ENCODE measurements around the gene SV2C. TPM values are rescaled to one million over a fixed set of nuclear protein-coding genes. Genes with fewer than 3 reads are reported as not detected.
"Not testable (repeated sequence)": the region's sequence is repeated elsewhere in the genome, so short reads cannot be mapped to it uniquely, and the experiment has no call there.

Gene SV2C
- total RNA-seq, 1 experiment from 2014 or later, result 0.85 TPM

DNA sequence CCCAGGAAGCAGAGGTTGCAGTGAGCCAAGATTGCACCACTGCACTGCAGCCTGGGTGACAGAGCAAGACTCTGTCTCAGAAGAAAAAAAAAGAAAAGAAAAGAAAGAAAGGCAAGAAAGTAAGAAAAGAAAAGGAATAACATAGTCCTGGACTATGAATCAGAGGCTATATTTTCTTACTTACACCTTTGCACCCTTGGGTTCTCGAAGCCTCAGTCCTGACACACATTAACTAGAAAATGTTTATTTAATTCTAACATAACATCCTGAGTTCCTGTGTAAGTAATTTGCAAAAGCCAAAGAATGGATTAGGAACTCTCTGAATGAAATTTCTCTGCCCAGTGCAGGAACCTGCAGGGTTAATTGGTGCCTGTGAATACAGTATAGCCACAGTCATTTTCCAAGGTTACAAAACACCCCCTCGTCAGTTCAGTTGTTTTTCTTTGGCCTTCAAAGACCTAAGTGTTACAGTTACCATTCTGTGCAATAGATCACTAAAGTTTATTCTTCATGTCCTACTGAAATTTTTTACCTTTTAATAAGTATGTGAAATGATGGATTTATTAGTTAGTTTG is 147.6 kb downstream of the SV2C start:
- no peak for DNase-seq (ENCODE audit: low spot score)
- in situ Hi-C loops (cut with HindIII; ENCODE audit: low sequenced_read_pairs), result no loop called here

DNA sequence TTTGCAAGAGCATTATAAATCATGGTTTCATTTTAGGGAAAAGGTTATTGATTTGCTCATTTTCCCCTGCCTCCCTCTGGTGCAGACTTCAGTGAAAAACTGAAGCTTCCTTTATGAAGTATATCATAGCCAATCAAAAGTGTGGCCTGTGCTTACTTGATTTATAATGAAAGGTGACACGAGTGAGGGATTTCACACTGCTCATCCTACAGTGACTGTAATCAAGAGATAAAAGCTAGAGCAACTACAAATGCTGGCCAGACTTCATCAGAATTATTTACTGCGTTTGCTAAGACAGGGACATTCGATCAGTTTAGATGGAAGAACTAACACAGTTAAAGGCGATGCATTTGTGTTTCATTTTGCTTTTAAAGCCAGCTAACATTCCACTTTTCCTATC is 151.5 kb downstream of the SV2C start:
- in situ Hi-C loops (cut with HindIII; ENCODE audit: low sequenced_read_pairs), result no loop called here
- DNase-seq (ENCODE audit: low spot score), result no peak

DNA sequence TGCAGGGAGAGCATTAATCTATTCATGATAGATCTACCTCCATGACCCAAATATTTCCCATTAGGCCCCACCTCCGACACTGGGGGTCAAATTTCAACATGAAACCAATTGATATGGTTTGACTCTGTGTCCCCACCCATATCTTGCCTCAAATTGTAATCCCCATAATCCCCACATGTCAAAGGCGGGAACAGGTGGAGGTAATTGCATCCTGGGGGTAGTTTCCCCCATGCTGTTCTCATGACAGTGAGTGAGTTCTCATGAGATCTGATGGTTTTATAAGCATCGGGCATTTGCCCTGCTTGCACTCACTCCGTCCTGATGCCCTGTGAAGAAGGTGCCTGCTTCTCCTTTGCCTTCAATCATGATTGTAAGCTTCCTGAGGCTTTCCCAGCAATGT is 153.5 kb downstream of the SV2C start:
- in situ Hi-C loops (cut with HindIII; ENCODE audit: low sequenced_read_pairs), result no loop called here
- DNase-seq (ENCODE audit: low spot score), result no peak

DNA sequence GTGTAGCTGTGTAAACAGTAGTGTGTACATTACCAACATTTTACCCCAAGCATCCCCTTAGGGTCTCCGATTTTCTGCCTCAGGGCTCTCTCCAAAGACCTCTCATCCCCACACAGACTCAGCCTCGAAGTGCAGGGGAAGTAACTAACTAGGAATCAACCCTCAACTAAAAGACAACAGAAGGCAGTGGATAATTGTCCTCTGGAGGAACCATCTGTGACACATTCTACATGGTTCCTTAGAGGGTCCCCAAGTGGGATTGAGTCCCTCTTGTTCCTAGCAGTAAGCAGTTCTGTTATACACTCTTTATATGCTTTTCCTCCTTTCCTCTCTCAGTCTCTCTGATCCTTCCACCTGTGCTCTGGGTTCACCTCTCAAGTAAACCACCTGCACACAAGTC is 157.2 kb downstream of the SV2C start:
- no peak for DNase-seq (ENCODE audit: low spot score)
- in situ Hi-C loops (cut with HindIII; ENCODE audit: low sequenced_read_pairs), result no loop called here

DNA sequence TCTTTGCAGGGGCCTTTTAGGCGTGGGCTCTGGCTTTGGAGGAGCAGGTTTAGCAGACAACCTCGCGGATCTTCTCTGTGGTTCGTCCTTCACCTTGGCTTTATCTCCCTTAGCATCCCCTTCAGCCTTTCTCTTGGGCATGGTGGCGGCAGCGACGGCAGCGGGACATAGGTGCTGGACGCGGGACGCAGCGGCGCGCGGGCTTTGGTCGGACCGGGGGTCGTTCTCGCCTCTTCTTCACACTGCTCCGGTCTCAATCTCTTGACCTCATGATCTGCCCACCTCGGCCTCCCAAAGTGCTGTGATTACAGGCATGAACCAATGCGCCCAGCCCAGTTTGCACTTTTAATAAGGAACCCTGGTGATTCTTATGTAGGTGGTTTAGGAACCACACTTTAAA is 159.0 kb downstream of the SV2C start:
- in situ Hi-C loops (cut with HindIII; ENCODE audit: low sequenced_read_pairs); DNase-seq (ENCODE audit: low spot score): not testable (repeated sequence)

DNA sequence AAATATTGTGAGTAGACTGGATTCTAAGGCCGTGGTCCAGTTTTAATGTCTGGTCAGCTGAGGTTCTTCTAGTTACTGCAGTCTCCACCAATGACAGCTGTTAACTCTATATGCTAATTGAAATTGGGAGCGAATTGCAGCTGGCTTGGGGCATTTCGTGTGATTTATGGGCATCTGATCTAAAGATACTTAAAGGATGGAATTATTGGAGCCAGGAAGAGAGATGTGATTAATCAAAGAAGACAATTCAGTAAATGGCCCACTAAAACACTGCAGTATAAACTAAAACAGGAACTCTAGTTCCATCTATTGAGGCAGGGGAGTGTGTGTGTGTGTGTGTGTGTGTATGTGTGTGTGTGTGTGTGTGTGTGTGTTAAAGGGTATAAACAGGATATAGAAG is 162.4 kb downstream of the SV2C start:
- in situ Hi-C loops (cut with HindIII; ENCODE audit: low sequenced_read_pairs), result no loop called here
- no peak for DNase-seq (ENCODE audit: low spot score)

DNA sequence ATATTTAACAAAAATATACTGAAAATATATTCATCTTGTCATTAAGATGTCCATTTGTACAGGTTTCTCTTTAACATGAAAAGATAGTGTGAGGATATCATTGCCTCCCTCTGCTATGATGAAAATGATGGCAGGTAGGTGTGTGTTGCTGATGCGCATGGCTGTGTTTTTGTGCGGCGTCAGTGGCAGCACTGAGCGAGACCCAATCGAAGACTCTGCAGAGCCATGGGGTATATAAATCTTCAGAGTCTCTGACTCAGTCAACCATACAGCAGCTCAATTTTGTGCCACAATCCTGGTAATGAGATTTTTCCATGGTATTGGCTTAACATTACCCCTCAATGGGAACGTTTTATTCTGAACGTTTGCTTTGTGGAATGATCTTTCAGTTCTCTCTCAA is 166.4 kb downstream of the SV2C start:
- in situ Hi-C loops (cut with HindIII; ENCODE audit: low sequenced_read_pairs), result no loop called here
- DNase-seq (ENCODE audit: low spot score), result no peak

DNA sequence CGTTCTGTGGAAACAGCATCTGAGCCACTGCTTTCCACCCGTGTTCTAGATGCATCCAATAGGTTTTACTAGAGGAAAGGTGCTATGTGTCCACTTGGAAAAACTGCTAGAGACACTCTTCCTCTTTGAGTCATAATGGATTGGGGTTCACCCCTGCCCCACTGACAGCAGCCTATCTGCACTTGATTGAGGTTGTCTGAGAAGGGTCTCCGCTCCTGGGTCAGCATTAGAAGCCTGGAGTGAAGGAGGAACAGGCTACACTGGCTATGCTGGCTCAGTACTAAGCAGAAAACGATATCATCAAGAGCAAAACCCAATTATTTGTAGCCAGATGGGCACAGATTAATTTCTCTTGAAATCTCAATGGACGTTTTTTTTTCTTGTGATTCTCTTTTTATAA is 167.3 kb downstream of the SV2C start:
- in situ Hi-C loops (cut with HindIII; ENCODE audit: low sequenced_read_pairs), result no loop called here
- DNase-seq (ENCODE audit: low spot score), result no peak

DNA sequence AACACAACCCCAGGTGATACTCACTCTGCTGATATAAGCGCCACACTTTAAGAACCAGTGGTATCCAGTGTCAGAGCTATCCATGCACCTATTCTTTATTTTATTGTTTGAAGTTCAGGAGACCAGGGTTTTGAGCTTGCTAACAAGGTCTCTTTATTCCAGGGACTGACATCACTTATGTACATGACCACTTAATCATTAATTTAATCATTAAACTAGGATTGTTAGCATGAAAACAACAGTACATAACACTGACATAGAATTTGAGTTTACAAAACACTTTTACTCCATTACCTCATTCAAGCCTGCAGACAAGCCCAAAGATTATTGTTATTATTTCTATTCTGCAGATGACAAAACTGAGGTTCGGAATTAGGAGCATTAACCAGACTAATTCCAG is 168.5 kb downstream of the SV2C start:
- no peak for DNase-seq (ENCODE audit: low spot score)
- in situ Hi-C loops (cut with HindIII; ENCODE audit: low sequenced_read_pairs), result no loop called here

DNA sequence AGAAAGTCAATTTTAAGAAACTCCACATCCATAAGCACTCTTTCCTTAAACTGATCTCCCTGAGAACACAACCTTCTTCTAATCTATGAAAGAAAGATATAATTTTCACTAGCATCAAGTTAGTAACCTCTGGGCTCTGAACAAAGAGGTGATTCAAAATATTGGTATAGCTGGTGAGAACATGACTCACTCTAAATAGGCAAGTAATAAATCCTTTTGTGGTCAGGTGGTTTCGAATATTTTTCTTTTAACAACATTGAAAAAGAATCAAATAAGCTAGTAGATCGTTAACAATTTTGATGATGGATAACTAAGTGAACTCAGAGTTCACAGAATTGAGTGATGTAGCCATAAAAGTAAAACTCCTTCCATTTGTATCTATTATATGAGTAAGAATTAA is 169.3 kb downstream of the SV2C start:
- in situ Hi-C loops (cut with HindIII; ENCODE audit: low sequenced_read_pairs), result no loop called here
- DNase-seq (ENCODE audit: low spot score), result no peak

DNA sequence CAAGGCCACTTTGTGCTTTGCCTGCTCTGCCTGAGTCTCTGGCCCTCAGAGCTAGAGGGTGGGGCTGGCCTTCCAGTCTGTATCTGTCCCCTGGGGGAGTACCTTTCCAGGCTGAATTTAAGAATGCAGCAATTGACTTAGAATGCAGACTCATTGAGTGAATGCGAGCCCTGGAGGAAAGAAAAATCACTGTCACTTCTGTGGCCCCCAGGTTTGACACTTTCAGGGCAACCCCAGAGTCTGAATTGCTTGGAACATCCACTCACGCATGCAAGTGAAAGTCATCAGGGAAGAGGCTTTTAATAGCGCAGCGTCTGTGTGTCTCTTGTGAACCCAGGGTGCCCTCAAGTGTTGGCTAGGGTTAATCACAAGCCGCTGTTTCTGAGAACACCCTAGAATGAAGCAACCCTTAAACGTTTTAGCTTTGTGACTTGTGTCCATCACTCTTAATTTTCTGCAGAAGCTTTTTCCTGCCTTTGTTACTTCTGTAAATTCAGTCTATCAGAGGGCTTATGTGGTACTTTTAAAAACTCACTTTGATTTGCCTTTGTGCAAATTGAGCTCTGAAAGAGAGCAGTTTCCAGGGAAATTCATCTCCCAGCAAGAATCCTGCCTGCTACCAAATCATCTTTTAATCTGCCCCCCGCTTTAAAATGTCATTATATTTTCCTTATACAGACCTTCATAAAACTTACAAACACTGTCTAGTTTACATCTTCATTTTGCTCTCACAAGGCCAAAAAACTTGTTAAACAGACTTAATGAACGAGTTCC is 173.1 kb downstream of the SV2C start:
- in situ Hi-C loops (cut with HindIII; ENCODE audit: low sequenced_read_pairs), result no loop called here
- DNase-seq (ENCODE audit: low spot score), result peak; percentile 83

DNA sequence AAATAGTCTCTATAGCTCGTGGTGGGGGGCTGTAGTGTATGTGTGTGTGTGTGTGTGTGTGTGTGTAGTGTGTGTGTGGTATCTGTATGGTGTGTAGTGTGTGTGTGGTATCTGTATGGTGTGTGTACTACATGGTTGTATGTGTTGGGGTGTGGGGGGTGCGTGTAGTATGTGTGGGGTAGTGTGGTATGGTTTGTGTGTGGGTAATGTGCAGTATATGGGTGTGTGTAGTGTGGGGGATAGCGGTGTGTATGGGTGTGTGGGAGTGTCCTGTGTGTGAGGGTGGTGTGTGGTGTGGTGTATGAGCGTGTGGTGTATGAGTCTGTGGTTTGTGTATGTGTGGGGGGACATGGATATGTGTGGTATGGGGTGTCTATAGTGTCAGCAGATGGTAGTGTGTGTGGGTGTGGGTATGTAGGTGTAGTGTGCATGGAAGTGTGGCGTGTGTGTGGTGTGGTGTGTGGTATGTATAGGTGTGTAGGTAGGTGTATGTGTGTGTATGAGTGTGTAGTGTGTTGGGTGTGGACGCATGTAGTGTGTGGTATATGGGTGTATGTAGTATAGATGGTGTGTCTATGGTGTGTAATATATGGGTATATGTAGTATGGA is 174.1 kb downstream of the SV2C start:
- in situ Hi-C loops (cut with HindIII; ENCODE audit: low sequenced_read_pairs), result no loop called here
- DNase-seq (ENCODE audit: low spot score), result no peak

DNA sequence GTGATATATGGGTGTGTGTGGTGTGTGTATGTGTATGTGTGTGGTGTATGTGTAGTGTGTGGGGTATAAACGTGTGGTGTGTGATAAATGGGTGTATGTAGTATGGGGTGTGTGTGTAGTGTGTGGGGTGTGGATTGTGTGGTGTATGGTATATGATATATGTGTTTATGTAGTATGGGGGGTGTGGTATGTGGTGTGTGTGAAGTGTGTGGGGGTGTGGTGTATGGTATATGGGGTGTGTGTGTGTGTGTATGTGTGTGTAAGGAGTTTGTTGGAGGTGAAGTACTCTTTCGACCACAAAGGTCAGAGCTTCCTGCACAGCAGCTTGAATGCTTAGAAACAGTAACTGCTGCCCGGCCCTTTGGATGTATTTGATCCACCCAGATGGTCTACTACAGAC is 174.7 kb downstream of the SV2C start:
- in situ Hi-C loops (cut with HindIII; ENCODE audit: low sequenced_read_pairs), result no loop called here
- no peak for DNase-seq (ENCODE audit: low spot score)

DNA sequence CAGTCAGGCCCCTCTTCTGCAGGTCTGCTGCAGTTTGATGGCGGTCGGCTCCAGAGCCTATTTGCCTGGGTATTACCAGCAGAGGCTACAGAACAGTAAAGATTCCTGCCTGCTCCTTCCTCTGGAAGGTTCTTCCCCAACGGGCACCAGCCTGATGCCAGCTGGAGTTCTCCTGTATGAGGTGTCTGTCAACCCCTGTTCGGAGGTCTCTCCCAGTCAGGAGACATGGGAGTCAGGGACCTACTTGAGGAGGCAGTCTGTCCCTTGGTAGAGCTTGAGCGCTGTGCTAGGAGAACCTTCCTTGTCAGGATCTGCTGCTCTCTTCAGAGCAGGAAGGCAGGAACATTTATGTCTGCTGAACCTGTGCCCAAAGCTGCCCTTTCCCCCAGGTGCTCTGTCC is 181.5 kb downstream of the SV2C start:
- no peak for DNase-seq (ENCODE audit: low spot score)
- in situ Hi-C loops (cut with HindIII; ENCODE audit: low sequenced_read_pairs), result no loop called here

DNA sequence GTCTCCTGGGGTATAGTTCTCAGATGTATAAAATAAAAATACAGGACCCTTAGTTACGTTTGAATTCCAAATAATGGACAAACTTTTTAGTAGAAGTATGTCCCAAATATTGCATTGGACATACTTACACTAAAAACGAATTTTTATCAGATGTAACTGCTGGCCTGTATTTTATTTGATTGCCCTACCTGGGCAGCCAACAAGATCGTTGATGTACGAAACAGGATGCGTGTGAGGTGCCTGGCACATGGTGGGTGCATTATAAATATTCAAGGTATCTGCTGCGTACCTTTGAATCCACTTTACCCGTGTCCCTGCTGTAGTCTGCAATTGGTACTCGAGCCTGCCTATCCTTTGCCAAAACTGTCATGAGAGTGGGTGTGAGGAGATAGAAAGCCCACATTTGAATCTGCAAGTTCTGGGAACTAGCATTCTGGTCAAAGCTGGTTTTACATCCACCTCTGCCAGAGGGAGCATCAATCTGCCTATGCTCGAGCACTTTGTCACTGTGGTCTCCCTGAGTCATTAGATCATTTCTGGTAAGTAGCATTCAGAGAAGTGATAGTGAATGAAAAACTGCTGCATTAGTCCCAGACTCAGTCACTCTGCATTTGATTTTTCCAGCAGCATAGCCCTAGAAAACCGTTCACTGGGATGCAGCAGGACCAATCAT is 186.2 kb downstream of the SV2C start:
- no peak for DNase-seq (ENCODE audit: low spot score)
- in situ Hi-C loops (cut with HindIII; ENCODE audit: low sequenced_read_pairs), result no loop called here

DNA sequence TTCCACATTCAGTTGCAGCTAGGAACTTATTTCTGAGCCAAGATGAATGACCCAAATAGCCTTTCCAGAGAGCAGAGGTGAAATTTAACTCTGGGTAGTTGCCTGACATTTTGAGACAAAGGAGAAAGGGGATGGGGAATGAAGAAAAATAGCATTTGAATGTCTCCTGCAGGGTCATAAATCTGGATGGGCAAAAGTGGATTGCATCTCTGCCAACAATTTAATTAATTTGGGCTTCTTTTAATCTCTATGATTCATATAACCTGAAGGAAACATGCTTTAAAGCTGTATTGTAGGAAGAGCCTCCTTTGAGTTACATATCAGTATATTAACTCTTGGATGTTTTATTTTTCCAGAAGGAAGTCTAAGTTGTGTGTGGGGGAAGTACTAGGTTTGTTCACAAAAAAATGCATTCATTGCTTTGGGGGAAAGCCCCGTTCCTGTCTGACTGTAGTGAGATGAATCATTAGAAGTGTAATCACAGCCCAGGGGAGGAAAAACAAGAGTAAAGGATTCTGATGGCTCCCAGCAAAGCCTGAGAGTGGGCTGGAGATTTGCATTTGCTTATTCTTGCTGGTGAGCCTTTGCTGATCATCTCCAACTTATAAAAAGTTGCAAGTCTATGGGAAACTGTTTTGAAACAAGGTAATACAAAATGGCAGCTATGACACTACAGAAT is 186.9 kb downstream of the SV2C start:
- in situ Hi-C loops (cut with HindIII; ENCODE audit: low sequenced_read_pairs), result no loop called here
- DNase-seq (ENCODE audit: low spot score), result peak; percentile 19

DNA sequence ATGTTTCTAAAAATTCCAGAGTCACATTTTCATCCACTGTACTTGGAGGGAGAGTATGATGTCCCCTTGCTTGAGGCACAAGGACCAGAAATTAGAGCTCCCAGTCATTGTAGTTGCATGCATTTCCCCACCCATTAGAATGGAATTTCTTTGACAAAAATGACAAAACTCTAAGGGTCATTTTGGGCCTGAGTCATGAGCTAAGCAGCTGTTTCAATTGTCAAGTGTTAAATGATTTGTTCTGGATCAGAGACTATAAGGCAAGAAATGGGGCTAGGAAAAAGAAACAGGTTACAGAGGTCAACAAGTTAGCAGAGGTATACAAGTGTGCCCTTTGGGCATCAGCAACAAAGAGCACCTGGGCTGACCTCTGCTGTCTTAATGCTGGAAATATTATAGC is 188.7 kb downstream of the SV2C start:
- in situ Hi-C loops (cut with HindIII; ENCODE audit: low sequenced_read_pairs), result no loop called here
- DNase-seq (ENCODE audit: low spot score), result peak; percentile 68

DNA sequence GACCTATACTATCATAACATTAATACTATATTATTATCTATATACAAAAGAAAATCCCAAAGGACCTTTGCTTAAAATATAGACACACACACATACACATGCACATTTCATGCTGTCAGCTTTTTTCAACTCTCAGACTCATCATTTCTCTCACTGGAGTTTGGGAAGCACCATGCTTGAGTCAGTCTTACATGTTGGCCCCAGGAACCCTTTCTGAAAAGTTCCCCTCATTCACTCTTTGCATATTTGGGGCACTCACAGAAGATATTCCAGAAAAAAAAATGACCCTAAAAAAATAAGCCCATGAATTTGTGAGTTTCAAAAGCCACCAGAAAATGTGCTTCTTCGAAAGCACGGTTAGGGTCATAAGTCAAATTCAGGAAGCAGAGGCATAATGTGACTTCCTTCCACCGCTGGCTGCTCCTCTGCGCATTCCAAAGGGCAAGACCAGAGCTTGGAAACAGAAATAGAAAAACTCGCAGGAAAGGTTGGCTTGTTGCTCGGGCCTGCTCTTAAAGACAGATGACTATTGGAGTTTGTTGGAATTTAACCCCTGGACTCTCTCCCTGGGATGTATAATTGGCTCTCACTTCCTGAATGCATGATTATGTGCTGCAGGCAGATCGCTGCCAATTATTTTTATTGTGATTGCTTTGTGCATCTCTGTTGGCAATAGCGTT is 190.2 kb downstream of the SV2C start:
- DNase-seq (ENCODE audit: low spot score), result peak; percentile 61
- in situ Hi-C loops (cut with HindIII; ENCODE audit: low sequenced_read_pairs), result no loop called here

DNA sequence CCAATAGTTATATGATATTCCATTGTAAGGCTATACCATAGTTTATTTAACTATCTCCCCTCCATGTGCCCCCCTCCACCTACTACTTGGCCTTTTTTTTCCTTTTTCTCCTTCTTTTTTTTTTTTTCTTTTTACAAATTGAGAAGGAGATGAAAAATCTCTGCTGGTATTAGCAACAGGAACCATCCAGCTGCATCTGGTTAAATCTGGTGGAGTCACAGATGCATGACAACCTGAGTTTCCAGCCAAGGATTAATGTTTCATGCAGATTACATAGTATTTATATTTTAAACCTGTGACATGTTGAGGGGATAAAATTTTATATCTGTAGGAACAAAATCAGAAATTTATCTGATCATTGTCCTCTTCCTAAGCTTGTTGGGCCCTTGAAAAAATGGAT is 191.4 kb downstream of the SV2C start:
- in situ Hi-C loops (cut with HindIII; ENCODE audit: low sequenced_read_pairs), result no loop called here
- DNase-seq (ENCODE audit: low spot score), result no peak
